AG04450 (cell line): ENCODE results near the gene OR10G4. TPM values are rescaled to one million over a fixed set of nuclear protein-coding genes. Genes with fewer than 3 reads are reported as not detected.
"Not testable (repeated sequence)": the region's sequence is repeated elsewhere in the genome, so short reads cannot be mapped to it uniquely, and the experiment has no call there.

ENCODE experiments used
- CTCF ChIA-PET: fragments of 300-600, 350-600 bp; formaldehyde crosslinking; extraction: SDS; loops from one replicate; lab custom pipeline; 2022; ENCODE audit warnings: antibody characterized with exemption, inconsistent platforms; lab: Charles Lee
- POLR2A ChIA-PET: fragments of 350-600 bp; formaldehyde crosslinking; extraction: SDS; loops from one replicate; lab custom pipeline; 2021; ENCODE audit warnings: antibody characterized with exemption, inconsistent platforms; lab: Yijun Ruan, JAX
- DNase-seq: peaks from one replicate; pipeline ENCODE4 v3.0.0-alpha.2; 2011; ENCODE audit warnings: low read depth, low spot score
- H3K27ac ChIP-seq: one replicate; pipeline ENCODE4 v1.5.1; 2012; ENCODE audit warnings: low read depth, low read length, control low read depth
- H3K27me3 ChIP-seq: one replicate; pipeline ENCODE4 v1.6.0; 2012; ENCODE audit warnings: low read length; ENCODE audit not compliant: control insufficient read depth, insufficient read depth
- H3K4me3 ChIP-seq: 2 replicates; pipeline ENCODE4 v1.5.1; 2011; ENCODE audit warnings: mild to moderate bottlenecking, low read depth, low read length, control low read depth
- H3K9me3 ChIP-seq: 2 replicates; pipeline ENCODE4 v1.5.1; 2012; ENCODE audit warnings: low read length; ENCODE audit not compliant: control insufficient read depth, insufficient read depth
- polyA plus RNA-seq: library from polyadenylated mRNA; depleted of rRNA; stranded (reverse); fragments of >200 nt; gene quantifications from 2 replicates; pipeline ENCODE4 v1.2.3, GENCODE V29; 2011
- TF ChIP-seq, protein P1 (sequence below): IDR thresholded peaks from 2 replicates; pipeline ENCODE4 v1.5.1; 2011; ENCODE audit warnings: low read depth, low read length, control low read depth, inconsistent platforms

The OR10G4 gene
- polyA plus RNA-seq, 1 experiment: not detected

DNA sequence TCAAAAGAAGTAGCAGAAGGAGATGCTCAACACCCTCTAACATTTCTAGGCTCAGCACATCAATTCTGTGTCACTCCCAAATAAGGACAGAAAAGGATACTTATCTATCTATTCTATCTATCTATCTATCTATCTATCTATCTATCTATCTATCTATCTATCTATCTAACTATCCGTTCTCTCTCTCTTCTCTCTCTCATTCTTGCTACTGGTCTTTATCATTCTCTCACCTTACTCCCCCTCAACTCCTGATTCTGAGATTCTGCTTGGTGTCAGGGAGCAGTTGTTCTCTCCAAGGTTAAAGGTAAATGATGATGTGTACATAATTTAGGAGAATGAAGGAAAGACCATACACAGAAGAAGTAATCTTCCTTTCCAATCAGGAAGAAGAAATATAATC, 17.7 kb upstream of the OR10G4 start, which contains the start of gene OR10G6:
OR10G6 (minus strand) TSS at position 43 of the 400 bp plus-strand sequence; CDS start at position 43, 0 bp downstream.
- Histone ChIP-seq H3K27me3 (no peaks in the 10 kb centered on the region), H3K27ac (no peak within 1 kb of the TSS), H3K9me3 (no peaks in the 10 kb centered on the region), H3K4me3 (no peak within 1 kb of the TSS)
- CTCF ChIA-PET: no interaction called here
- TF ChIP-seq, protein P1, sequence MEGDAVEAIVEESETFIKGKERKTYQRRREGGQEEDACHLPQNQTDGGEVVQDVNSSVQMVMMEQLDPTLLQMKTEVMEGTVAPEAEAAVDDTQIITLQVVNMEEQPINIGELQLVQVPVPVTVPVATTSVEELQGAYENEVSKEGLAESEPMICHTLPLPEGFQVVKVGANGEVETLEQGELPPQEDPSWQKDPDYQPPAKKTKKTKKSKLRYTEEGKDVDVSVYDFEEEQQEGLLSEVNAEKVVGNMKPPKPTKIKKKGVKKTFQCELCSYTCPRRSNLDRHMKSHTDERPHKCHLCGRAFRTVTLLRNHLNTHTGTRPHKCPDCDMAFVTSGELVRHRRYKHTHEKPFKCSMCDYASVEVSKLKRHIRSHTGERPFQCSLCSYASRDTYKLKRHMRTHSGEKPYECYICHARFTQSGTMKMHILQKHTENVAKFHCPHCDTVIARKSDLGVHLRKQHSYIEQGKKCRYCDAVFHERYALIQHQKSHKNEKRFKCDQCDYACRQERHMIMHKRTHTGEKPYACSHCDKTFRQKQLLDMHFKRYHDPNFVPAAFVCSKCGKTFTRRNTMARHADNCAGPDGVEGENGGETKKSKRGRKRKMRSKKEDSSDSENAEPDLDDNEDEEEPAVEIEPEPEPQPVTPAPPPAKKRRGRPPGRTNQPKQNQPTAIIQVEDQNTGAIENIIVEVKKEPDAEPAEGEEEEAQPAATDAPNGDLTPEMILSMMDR: no peak
- POLR2A ChIA-PET: no interaction called here
- DNase-seq: no peak

DNA sequence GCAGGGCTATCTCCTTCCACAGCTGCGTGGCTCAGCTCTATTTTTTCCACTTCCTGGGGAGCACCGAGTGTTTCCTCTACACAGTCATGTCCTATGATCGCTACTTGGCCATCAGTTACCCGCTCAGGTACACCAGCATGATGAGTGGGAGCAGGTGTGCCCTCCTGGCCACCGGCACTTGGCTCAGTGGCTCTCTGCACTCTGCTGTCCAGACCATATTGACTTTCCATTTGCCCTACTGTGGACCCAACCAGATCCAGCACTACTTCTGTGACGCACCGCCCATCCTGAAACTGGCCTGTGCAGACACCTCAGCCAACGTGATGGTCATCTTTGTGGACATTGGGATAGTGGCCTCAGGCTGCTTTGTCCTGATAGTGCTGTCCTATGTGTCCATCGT, 3.0 kb downstream of the OR10G4 start:
- H3K27ac ChIP-seq, DNase-seq, CTCF ChIA-PET, H3K27me3 ChIP-seq, POLR2A ChIA-PET, H3K4me3 ChIP-seq, H3K9me3 ChIP-seq: not testable (repeated sequence)

DNA sequence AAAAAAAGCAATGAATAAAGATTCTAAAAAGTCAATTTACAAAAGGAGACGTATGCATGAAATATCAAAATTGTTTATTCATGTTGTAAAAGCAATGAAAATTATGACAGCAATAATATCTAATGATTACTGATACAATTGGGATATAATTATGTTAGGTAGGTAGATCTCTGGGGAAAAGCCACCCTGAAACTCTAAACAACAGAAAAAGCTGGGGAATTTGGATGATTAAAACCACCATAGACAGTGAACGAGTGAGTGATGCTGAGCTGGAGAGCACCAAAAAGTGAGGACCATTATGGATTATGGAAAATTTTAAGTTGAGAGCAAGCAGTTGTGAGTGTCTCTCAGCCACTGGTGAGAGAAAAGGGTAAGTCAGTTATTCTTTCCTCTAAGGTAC, 13.7 kb downstream of the OR10G4 start, which contains the start of gene OR10G8:
OR10G8 (plus strand) TSS at position 301 of the 400 bp plus-strand sequence. CDS start 2,825 bp downstream, outside the sequence.
- POLR2A ChIA-PET: no interaction called here
- no peak within 1 kb of the TSS for H3K27ac ChIP-seq
- no peak within 1 kb of the TSS for H3K4me3 ChIP-seq
- no peaks in the 10 kb centered on the region for H3K27me3 ChIP-seq
- CTCF ChIA-PET: no interaction called here
- TF ChIP-seq, protein P1: no peak
- DNase-seq: no peak
- H3K9me3 ChIP-seq: no peaks in the 10 kb centered on the region

DNA sequence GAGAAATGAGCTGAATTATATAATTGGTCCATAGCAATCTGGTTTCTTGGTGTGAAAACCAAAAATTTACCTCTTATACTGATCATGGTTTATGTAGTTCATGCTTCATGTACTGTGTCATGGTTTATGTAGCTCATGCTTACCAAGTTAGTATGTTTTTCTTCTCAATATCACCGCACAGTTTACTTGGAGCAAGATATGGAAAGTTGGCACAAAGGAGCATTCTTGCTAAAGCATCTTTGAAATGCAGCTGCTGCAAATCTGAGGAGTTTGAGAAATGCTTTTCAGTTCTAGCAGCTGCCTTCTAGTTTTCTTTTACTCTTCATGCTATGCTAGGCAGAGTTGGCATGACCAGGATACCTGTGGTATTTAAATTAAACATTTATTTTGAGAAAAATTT, 23.9 kb downstream of the OR10G4 start:
- POLR2A ChIA-PET: no interaction called here
- no peak overlapping the region for H3K27ac ChIP-seq
- CTCF ChIA-PET: no interaction called here
- TF ChIP-seq, protein P1: no peak
- no peaks in the 10 kb centered on the region for H3K27me3 ChIP-seq
- no peak overlapping the region for H3K4me3 ChIP-seq
- DNase-seq: no peak
- H3K9me3 ChIP-seq: no peaks in the 10 kb centered on the region

DNA sequence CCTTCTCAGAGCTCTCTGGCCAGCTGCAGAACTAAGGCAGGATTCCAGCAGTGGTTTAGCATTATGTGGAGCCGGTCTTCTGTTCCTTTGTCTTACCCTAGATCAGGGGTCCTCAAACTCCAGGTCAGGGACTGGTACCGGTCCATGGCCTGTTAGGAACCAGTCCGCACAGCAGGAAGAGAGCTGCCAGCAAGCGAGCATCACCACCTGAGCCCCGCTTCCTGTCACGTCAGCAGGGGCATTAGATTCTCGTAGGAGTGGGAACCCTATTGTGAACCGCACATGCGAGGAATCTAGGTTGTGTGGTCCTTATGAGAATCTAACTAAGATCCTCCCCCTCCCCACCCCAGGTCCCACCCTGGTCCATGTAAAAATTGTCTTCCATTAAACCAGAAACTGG, 26.8 kb downstream of the OR10G4 start:
- Histone ChIP-seq H3K27ac (no peak overlapping the region), H3K9me3 (no peaks in the 10 kb centered on the region), H3K4me3 (no peak overlapping the region), H3K27me3 (no peaks in the 10 kb centered on the region)
- TF ChIP-seq, protein P1: no peak
- POLR2A ChIA-PET: no interaction called here
- CTCF ChIA-PET: interaction anchor here (0.5 to 1.7 kb wide), 3 partner anchors 32 to 376 kb away, joined by 3 read pairs; no protein-coding TSS in a partner anchor
- no peak for DNase-seq
